DOHH2 (cell line): ENCODE measurements around the gene SHISA8.
A peak's percentile ranks its signal among the peaks of the same experiment; 100 is the strongest.

ENCODE experiments used
- H3F3A ChIP-seq: fragments of 200-600 bp; sonication (generic), shearing (Covaris generic); 2 replicates; pipeline ENCODE4 v1.6.0; 2016; ENCODE audit warnings: antibody characterized with exemption, mild to moderate bottlenecking; ENCODE audit not compliant: control insufficient read depth, insufficient read depth
- H3K27ac ChIP-seq: fragments of 200-600 bp; sonication (generic); 2 replicates; pipeline ENCODE4 v1.5.1; 2014; ENCODE audit warnings: low read depth, mild to moderate bottlenecking, low read length, moderate library complexity
- H3K27me3 ChIP-seq: fragments of 200-600 bp; sonication (generic); 2 replicates; pipeline ENCODE4 v1.6.1; 2014; ENCODE audit warnings: mild to moderate bottlenecking, low read length, mixed read lengths; ENCODE audit not compliant: control insufficient read depth
- H3K36me3 ChIP-seq: fragments of 200-600 bp; sonication (generic); 2 replicates; pipeline ENCODE4 v1.6.1; 2014; ENCODE audit warnings: mild to moderate bottlenecking, low read length, moderate library complexity, mixed read lengths; ENCODE audit not compliant: control insufficient read depth
- H3K4me1 ChIP-seq: fragments of 200-600 bp; sonication (generic); 2 replicates; pipeline ENCODE4 v1.6.1; 2014; ENCODE audit warnings: mild to moderate bottlenecking, low read length, mixed read lengths; ENCODE audit not compliant: control insufficient read depth
- H3K4me2 ChIP-seq: fragments of 200-600 bp; sonication (generic); 2 replicates; pipeline ENCODE4 v1.6.0; 2014; ENCODE audit warnings: mild to moderate bottlenecking, low read length, moderate library complexity
- H3K4me3 ChIP-seq: fragments of 200-600 bp; sonication (generic); 2 replicates; pipeline ENCODE4 v1.5.1; 2014; ENCODE audit warnings: mild to moderate bottlenecking, low read length, mixed read lengths
- H3K79me2 ChIP-seq: fragments of 200-600 bp; sonication (generic); 2 replicates; pipeline ENCODE4 v1.6.1; 2014; ENCODE audit warnings: mild to moderate bottlenecking, low read length, mixed read lengths; ENCODE audit not compliant: control insufficient read depth
- H3K9me2 ChIP-seq: fragments of 200-600 bp; sonication (generic); replicated peaks from 2 replicates; pipeline ENCODE4 v1.6.1; 2014; ENCODE audit warnings: mild to moderate bottlenecking, low read length, mixed read lengths; ENCODE audit not compliant: control insufficient read depth
- H3K9me3 ChIP-seq: fragments of 200-600 bp; sonication (generic); 2 replicates; pipeline ENCODE4 v1.6.1; 2014; ENCODE audit warnings: antibody characterized with exemption, low read length, mixed read lengths; ENCODE audit not compliant: control insufficient read depth, insufficient read depth
- H4K20me1 ChIP-seq: fragments of 200-600 bp; sonication (generic); 2 replicates; pipeline ENCODE4 v1.6.0; 2014; ENCODE audit warnings: low read depth, mild to moderate bottlenecking, antibody characterized with exemption, low read length, moderate library complexity; ENCODE audit not compliant: control insufficient read depth, insufficient read depth
- CTCF ChIP-seq: fragments of 200-600 bp; sonication (generic); IDR thresholded peaks from one replicate; pipeline ENCODE4 v1.5.1; 2014; ENCODE audit warnings: antibody characterized with exemption, mild to moderate bottlenecking, low read depth, low read length; ENCODE audit not compliant: poor library complexity, severe bottlenecking
- EZH2phosphoT487 ChIP-seq: fragments of 200-600 bp; sonication (generic); IDR thresholded peaks from 2 replicates; pipeline ENCODE4 v1.6.1; 2017; ENCODE audit warnings: borderline replicate concordance, mild to moderate bottlenecking, antibody characterized with exemption, low read length, moderate library complexity, mixed read lengths

SHISA8 gene

GRCh38 chr22:41911001-41911611 is 3.8 kb downstream of the SHISA8 start:
- TF ChIP-seq CTCF = no peak
- TF ChIP-seq EZH2phosphoT487 = no peak
- H3K27me3 ChIP-seq = peaks cover 69% of the 10 kb centered on the region

GRCh38 chr22:41910050-41911000 is 4.5 kb downstream of the SHISA8 start:
- H3K9me2 ChIP-seq = no peaks in the 10 kb centered on the region
- peaks cover 62% of the 10 kb centered on the region for H3K27me3 ChIP-seq
- H3K4me1 ChIP-seq = peaks cover 34% of the 10 kb centered on the region
- peaks cover 5% of the 10 kb centered on the region; the same call in 1 of the 2 replicates for H3F3A ChIP-seq
- H4K20me1 ChIP-seq = peaks cover under 1% of the 10 kb centered on the region; the same call in 1 of the 2 replicates
- H3K79me2 ChIP-seq = no peaks in the 10 kb centered on the region
- H3K9me3 ChIP-seq = no peaks in the 10 kb centered on the region
- peak overlapping the region; percentile 47 for H3K4me3 ChIP-seq
- H3K36me3 ChIP-seq = peaks cover 14% of the 10 kb centered on the region
- no peak overlapping the region for H3K27ac ChIP-seq
- TF ChIP-seq CTCF = no peak
- peak; percentile 58; the same call in 1 of the 2 replicates for TF ChIP-seq EZH2phosphoT487
- peak overlapping the region; percentile 57 for H3K4me2 ChIP-seq

More at GRCh38 chr22:41911001-41911611, 3.8 kb downstream of the SHISA8 start:
- Histone ChIP-seq H3K4me3 (peak overlapping the region; percentile 47), H3K4me1 (peaks cover 42% of the 10 kb centered on the region), H3K9me3 (no peaks in the 10 kb centered on the region), H3K79me2 (no peaks in the 10 kb centered on the region), H3K9me2 (no peaks in the 10 kb centered on the region), H3F3A (peaks cover 4% of the 10 kb centered on the region; the same call in 1 of the 2 replicates), H4K20me1 (peaks cover 3% of the 10 kb centered on the region; the same call in 1 of the 2 replicates), H3K4me2 (peak overlapping the region; percentile 57), H3K27ac (no peak overlapping the region), H3K36me3 (peaks cover 7% of the 10 kb centered on the region)

DNA sequence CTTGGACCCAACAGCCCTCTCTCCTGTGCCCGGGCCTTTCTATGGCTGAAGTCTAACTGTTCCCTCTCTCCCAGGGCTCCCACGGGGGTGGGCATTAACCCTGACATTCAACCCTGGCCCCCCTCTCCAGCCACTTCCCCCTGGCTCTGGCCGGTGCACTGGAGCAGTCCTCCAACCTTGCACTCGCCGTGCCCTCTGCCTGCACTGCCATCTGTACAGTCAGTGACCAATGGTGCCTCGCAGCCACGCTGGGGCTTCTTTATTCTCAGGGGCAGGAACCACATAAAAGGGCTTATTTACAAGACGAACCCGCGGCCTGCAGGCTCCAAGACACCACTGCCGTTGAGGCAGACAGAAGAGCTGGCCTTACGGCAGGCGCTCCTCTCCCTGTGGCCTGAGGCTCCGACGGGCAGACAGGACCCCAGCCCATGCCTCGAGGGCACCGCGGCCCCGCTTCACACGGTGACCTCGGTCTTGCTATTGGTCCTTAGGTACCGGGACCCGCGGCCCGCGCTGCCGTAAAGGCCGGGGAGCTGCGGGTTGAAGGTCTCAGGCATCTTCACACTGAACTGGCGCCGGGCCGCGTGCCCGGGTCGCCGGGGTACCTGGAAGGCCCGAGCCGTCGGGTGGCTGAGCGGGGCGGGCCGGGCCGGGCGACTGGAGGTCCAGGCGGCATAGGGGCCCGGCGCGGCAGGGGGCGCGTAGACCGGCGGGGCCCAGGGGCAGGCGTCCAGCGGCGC is 5.4 kb downstream of the SHISA8 start:
- peaks cover 27% of the 10 kb centered on the region for H3K4me1 ChIP-seq
- peaks cover 5% of the 10 kb centered on the region; the same call in 1 of the 2 replicates for H3F3A ChIP-seq
- no peak overlapping the region for H3K4me3 ChIP-seq
- H3K27ac ChIP-seq = no peak overlapping the region
- TF ChIP-seq EZH2phosphoT487 = no peak
- no peak for TF ChIP-seq CTCF
- no peaks in the 10 kb centered on the region; the same call in 1 of the 2 replicates for H4K20me1 ChIP-seq
- H3K9me2 ChIP-seq = no peaks in the 10 kb centered on the region
- H3K27me3 ChIP-seq = peaks cover 53% of the 10 kb centered on the region
- H3K79me2 ChIP-seq = no peaks in the 10 kb centered on the region
- peaks cover 23% of the 10 kb centered on the region for H3K36me3 ChIP-seq
- H3K4me2 ChIP-seq = no peak overlapping the region; the same call in 1 of the 2 replicates
- no peaks in the 10 kb centered on the region for H3K9me3 ChIP-seq
